NB4 (cell line): ENCODE data around the gene PARP1.

Experiments
- CTCF ChIP-seq: IDR thresholded peaks from one replicate; pipeline ENCODE4 v1.5.1; 2012; ENCODE audit warnings: low read depth, low read length
- POLR2A ChIP-seq: IDR thresholded peaks from 2 replicates; pipeline ENCODE4 v1.6.1; 2011; ENCODE audit warnings: mild to moderate bottlenecking; ENCODE audit not compliant: insufficient read length; ENCODE audit errors: extremely low read depth

GRCh38 chr1:226443439-226443838 is 35.5 kb upstream of the PARP1 start:
- no peak for TF ChIP-seq CTCF
- TF ChIP-seq POLR2A, result no peak
